ENCODE measurements around the gene LIN7A. TPM values are rescaled to one million over a fixed set of nuclear protein-coding genes. Genes with fewer than 3 reads are reported as not detected.

The LIN7A gene
- total RNA-seq, 6 donors from 2014 or later: 7.9 to 32.5 (median 13.8) TPM

- H3K4me3 ChIP-seq: no peak overlapping the region
- DNase-seq: no peak
- no peaks in the 10 kb centered on the region for H3K27me3 ChIP-seq
- WGBS, 2 donors: 61 to 67% methylated on average over 3 of the region's 3 CpGs
- no peaks in the 10 kb centered on the region for H3K9me3 ChIP-seq
- no peak overlapping the region for H3K27ac ChIP-seq
- H3K4me1 ChIP-seq: no peaks in the 10 kb centered on the region
- ATAC-seq (ENCODE audit: low FRiP score in 2 of 2): no peak
- no peak for TF ChIP-seq POLR2A (IDR thresholded peaks at IDR 0.05)
- TF ChIP-seq CTCF (IDR thresholded peaks at IDR 0.05): no peak
- no peak for TF ChIP-seq POLR2AphosphoS5 (IDR thresholded peaks at IDR 0.05)
- TF ChIP-seq EP300 (IDR thresholded peaks at IDR 0.05): no peak
- no peaks in the 10 kb centered on the region for H3K36me3 ChIP-seq
Observed at GRCh38 chr12:80867941-80868340, 69.8 kb downstream of the LIN7A start.

- DNase-seq (no peak), ATAC-seq (ENCODE audit: low FRiP score in 2 of 2) (no peak)
- TF ChIP-seq POLR2AphosphoS5 (IDR thresholded peaks at IDR 0.05) (no peak), CTCF (IDR thresholded peaks at IDR 0.05) (no peak), POLR2A (IDR thresholded peaks at IDR 0.05) (no peak), EP300 (IDR thresholded peaks at IDR 0.05) (no peak)
- Histone ChIP-seq H3K4me3 (no peak overlapping the region), H3K27me3 (no peaks in the 10 kb centered on the region), H3K36me3 (no peaks in the 10 kb centered on the region), H3K27ac (no peak overlapping the region), H3K4me1 (no peaks in the 10 kb centered on the region), H3K9me3 (no peaks in the 10 kb centered on the region)
- 60 to 84% methylated on average over 4 of the region's 4 CpGs for WGBS, 2 donors
Observed at GRCh38 chr12:80864046-80864735, 73.5 kb downstream of the LIN7A start.

- no peak for ATAC-seq (ENCODE audit: low FRiP score in 2 of 2)
- TF ChIP-seq POLR2A (IDR thresholded peaks at IDR 0.05): no peak
- no peak for TF ChIP-seq CTCF (IDR thresholded peaks at IDR 0.05)
- no peak for TF ChIP-seq POLR2AphosphoS5 (IDR thresholded peaks at IDR 0.05)
- no peak for TF ChIP-seq EP300 (IDR thresholded peaks at IDR 0.05)
- Histone ChIP-seq H3K27me3 (no peaks in the 10 kb centered on the region), H3K9me3 (no peaks in the 10 kb centered on the region), H3K36me3 (no peaks in the 10 kb centered on the region), H3K27ac (no peak overlapping the region), H3K4me1 (no peaks in the 10 kb centered on the region), H3K4me3 (no peak overlapping the region)
- 78 to 80% methylated on average over 4 of the region's 4 CpGs for WGBS, 2 donors
- DNase-seq: no peak
Observed at GRCh38 chr12:80862531-80862930, 75.2 kb downstream of the LIN7A start.

GRCh38 chr12:80861641-80862378, 75.9 kb downstream of the LIN7A start:
- TF ChIP-seq EP300 (IDR thresholded peaks at IDR 0.05): no peak
- TF ChIP-seq POLR2A (IDR thresholded peaks at IDR 0.05): no peak
- TF ChIP-seq CTCF (IDR thresholded peaks at IDR 0.05): no peak
- TF ChIP-seq POLR2AphosphoS5 (IDR thresholded peaks at IDR 0.05): no peak

More at GRCh38 chr12:80861641-80862378, 75.9 kb downstream of the LIN7A start:
- no peak overlapping the region for H3K4me3 ChIP-seq
- no peaks in the 10 kb centered on the region for H3K4me1 ChIP-seq
- DNase-seq (no peak), ATAC-seq (ENCODE audit: low FRiP score in 2 of 2) (no peak)
- H3K9me3 ChIP-seq: no peaks in the 10 kb centered on the region
- no peaks in the 10 kb centered on the region for H3K36me3 ChIP-seq
- H3K27me3 ChIP-seq: no peaks in the 10 kb centered on the region
- H3K27ac ChIP-seq: no peak overlapping the region
- WGBS, 2 donors: 55 to 65% methylated on average over 2 of the region's 2 CpGs

Measured in upper lobe of left lung (tissue), 6 donors.